ENCODE measurements around the gene LGR4.

GRCh38 chr11:27406498-27407354 is 65.9 kb downstream of the LGR4 start:
- no peak for TF ChIP-seq REST (IDR thresholded peaks at IDR 0.05; ENCODE audit: low read depth)
- TF ChIP-seq TCF7L2 (IDR thresholded peaks at IDR 0.05; ENCODE audit: borderline replicate concordance, extremely low read depth, insufficient read depth, insufficient read length): no peak
- no peak for TF ChIP-seq EZH2 (IDR thresholded peaks at IDR 0.05)
- no peak for TF ChIP-seq POLR2A (IDR thresholded peaks at IDR 0.05; ENCODE audit: borderline replicate concordance, extremely low read depth, insufficient read depth, insufficient read length)
